Fibroblast of the aortic adventitia (primary cell): ENCODE measurements around the gene FBRSL1. TPM values are rescaled to one million over a fixed set of nuclear protein-coding genes. Genes with fewer than 3 reads are reported as not detected.
"Not testable (repeated sequence)": the region's sequence is repeated elsewhere in the genome, so short reads cannot be mapped to it uniquely, and the experiment has no call there.

ENCODE experiments used
- DNase-seq: peaks from one replicate; pipeline ENCODE4 v3.0.0-alpha.2; 2010; ENCODE audit warnings: low read depth
- H3K4me3 ChIP-seq: 2 replicates; pipeline ENCODE4 v1.5.1; 2011; ENCODE audit warnings: low read depth, mild to moderate bottlenecking, control low read depth, low read length, moderate library complexity
- total RNA-seq: library from RNA; depleted of rRNA; stranded (reverse); fragments of >200 nt; gene quantifications from 2 replicates; pipeline ENCODE4 v1.2.3, GENCODE V29; 2012; ENCODE audit warnings: low replicate concordance
- TF ChIP-seq, protein P1 (sequence below): IDR thresholded peaks from 2 replicates; pipeline ENCODE4 v1.5.1; 2011; ENCODE audit warnings: mild to moderate bottlenecking, low read length, control low read depth, inconsistent platforms; ENCODE audit not compliant: insufficient read depth

FBRSL1 gene
- 5.2 and 10.3 TPM in 2 replicates for total RNA-seq

DNA sequence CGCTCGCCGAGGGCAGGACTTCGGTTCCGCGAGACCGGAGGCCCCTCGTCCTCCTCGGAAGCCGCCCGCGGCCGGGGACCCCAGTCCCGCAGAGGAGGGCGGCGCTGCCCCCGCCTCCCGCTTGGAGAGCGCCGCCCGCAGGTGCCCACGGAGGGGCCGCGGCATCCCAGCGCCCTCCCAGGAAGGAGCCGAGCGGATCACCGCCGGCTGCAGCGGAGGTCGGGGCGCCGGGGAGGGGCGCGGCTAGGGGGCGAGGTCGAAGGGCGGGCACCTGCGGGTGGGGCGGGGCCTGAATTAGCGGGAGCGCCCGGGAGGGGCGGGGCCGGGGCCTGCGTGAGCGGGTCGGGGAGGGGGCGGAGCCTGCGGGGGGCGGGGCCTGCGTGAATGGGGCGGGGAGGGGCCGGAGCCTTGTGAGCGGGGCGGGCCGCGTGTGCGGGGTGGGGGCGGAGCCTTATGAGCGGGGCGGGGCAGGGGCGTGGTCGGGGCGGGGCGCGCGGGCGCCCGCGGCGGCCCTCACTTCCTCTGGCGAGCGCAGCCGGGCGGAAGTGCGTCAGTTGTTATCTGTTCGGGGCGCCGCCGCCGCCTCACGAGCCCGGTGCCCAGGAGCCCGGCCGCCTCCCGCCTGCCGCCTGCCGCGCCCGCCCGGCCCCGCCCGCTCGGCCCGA, at the start of gene FBRSL1:
Gene FBRSL1, plus strand, starts transcription at position 550 of the 665 bp plus-strand sequence.
- DNase-seq: peak; percentile 81
- H3K4me3 ChIP-seq: peak within 1 kb of the TSS; percentile 76
- TF ChIP-seq, protein P1, sequence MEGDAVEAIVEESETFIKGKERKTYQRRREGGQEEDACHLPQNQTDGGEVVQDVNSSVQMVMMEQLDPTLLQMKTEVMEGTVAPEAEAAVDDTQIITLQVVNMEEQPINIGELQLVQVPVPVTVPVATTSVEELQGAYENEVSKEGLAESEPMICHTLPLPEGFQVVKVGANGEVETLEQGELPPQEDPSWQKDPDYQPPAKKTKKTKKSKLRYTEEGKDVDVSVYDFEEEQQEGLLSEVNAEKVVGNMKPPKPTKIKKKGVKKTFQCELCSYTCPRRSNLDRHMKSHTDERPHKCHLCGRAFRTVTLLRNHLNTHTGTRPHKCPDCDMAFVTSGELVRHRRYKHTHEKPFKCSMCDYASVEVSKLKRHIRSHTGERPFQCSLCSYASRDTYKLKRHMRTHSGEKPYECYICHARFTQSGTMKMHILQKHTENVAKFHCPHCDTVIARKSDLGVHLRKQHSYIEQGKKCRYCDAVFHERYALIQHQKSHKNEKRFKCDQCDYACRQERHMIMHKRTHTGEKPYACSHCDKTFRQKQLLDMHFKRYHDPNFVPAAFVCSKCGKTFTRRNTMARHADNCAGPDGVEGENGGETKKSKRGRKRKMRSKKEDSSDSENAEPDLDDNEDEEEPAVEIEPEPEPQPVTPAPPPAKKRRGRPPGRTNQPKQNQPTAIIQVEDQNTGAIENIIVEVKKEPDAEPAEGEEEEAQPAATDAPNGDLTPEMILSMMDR: no peak

DNA sequence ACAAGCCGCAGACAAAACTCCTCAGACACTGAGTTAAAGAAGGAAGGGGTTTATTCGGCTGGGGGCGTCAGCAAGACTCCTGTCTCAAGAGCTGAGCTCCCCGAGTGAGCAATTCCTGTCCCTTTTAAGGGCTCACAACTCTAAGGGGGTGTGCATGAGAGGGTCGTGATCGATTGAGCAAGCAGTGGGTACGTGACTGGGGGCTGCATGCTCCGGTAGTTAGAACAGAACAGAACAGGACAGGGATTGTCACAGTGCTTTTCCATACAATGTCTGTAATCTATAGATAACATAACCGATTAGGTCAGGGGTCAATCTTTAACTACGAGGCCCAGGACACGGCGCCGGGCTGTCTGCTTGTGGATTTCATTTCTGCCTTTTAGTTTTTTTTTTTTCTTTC, 49.5 kb upstream of the FBRSL1 start:
- DNase-seq, H3K4me3 ChIP-seq: not testable (repeated sequence)

DNA sequence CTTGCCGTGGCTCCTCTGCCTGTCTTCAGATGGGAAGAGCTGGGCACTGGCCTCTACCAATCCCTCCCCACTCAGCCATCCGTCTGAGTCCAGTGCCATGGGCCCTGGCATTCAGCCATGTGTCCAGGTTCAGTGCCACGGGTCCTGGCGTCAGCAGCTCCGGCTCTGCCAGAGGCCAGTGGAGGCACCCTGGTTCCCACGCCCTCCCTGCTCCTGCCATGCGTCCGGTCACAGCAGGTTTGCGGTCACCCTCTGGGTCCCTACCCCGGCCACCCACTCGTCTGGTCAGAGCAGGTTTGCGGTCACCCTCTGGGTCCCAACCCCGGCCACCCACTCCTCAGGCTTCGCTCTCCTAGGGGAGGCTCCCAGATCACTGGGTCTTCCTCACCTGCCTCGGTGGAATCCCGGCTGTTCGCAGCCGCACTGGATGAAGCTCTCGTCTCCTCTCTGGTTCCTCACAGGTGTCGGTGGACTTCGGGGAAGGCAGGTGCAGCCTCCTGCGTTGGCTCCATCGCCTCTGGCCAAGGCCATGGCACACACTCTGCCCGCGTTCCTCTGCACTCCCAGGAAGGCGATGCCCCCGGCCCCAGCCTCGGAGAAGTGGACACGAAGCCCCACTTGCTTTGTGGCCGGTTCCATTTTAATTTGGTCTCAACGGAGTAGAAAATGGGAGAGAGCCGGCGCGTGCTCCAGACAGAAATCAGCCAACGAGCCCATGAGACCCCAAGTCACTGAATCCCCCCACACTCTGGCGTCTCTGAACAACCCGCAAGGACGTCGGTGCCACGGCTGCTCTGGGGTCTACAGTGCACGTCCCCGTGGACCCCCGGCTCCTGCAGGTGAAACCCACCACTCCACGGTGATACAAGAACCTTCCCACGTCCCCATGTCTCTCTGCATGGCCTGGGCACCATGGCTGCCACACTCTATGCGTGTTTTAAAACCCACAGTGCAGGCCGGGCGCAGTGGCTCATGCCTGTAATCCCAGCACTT, 47.8 kb upstream of the FBRSL1 start:
- H3K4me3 ChIP-seq: no peak overlapping the region
- DNase-seq: no peak
- TF ChIP-seq, protein P1: no peak

DNA sequence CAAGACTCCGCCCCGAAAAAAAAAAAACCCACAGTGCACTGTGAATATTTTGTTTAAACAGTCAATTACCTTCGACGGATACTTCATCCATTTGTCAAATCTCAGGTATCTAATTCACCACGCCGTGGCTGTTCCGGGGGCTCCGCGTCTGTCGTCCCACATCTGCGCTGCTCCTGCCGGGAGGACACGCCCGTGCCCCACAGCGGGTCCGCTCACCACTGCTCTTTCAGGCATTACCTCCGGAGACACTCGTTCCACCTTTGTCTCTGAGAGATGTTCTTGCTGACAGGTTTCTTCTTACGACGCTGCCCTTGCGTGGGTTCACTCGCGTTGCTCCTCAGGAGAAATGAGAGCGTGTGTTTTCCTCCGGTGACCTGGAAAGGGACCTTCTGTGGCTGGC, 46.9 kb upstream of the FBRSL1 start:
- TF ChIP-seq, protein P1: no peak
- DNase-seq: no peak
- no peak overlapping the region for H3K4me3 ChIP-seq

DNA sequence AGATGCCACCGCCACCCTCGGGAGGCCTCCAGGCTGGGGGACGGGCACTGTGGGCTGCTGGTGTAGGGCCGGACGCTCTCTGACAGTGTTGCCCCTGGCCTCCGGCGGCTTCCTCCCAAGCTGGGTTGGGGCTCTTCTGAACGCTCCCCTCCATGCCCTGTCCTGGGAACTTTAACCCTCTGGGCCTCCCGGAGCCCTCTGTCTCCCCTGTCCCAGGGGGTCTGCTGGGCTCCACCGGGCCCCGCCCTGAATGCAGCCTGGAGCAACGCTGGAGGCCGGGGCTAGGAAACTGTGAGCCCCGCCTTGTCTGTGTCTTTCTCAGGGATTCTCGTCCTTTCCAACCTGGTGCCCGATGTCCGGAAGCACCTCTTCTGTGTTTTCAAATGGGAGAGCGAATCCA, 45.7 kb upstream of the FBRSL1 start:
- TF ChIP-seq, protein P1: no peak
- no peak for DNase-seq
- no peak overlapping the region for H3K4me3 ChIP-seq

DNA sequence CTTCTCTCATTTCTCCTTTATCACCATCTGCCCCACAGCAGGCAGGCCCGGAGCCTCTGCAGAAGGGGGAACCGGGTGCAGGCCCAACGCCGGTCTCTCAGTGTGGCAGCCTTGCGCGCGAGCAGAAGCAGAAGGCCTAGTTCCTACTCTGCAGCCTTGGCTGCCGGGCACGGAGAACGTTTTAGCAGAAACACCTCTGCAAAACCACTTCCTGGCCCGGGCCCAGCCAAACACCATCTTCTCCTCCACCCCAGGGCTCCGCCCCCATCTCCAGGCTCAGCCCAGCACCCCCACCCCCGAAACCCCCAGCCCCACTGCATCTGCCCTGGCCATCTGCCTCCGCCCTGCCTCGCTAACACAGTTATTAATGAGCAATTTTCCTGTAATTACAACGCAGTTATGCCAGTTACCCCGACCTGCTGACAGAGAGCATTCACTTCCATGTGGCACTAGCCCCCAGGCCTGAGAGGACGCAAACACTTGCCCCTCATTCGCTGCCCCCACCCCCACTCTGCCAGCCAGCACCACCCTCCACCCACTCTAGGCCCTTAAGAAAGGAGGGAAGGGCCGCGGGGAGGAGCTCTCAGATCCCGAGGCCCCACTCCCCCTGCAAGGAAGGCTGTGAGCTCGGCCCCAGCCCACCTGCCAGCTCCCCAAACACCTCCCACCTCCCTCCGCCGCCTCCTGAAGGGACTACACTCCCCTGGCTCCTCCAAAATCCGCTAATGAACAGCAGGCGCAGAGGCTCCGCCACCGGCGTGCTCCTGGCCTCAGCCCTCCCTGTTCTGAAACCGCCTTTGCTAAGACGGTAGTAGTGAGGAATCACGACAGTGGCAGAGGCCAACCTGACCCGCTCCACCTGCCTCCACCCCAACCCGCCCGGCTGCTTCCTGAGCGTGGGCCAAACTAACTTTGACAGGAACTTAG, 44.7 kb upstream of the FBRSL1 start:
- no peak for DNase-seq
- TF ChIP-seq, protein P1: no peak

More for the DNA sequence above, 44.7 kb upstream of the FBRSL1 start:
- H3K4me3 ChIP-seq: peak overlapping the region; percentile 35
